ENCODE data around the gene C10orf71. TPM values are rescaled to one million over a fixed set of nuclear protein-coding genes. Genes with fewer than 3 reads are reported as not detected.

C10orf71 gene
- total and polyA plus RNA-seq, 2 of the 8 experiments (the other 6 are each of a cell fraction or from before 2014, with no cell fraction given): not detected

DNA sequence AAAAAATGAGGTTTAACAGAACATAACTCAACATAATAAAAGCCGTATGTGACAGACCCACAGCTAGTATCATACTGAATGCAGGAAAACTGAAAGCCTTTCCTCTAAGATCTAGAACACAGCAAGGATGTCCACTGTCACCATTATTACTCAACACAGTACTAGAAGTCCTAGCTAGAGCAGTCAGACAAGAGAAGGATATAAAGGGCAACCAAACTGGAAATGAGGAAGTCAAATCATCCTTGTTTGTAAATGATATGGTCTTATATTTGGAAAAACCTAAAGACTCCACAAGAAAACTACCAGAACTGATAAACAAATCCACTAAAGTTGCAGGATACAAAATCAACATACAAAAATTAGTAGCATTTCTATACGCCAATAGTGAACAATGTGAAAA lies 45.9 kb downstream of the C10orf71 start:
- H2BK5ac ChIP-seq (ENCODE audit: low read depth, low read length): no peak overlapping the region
- H3K27ac ChIP-seq (ENCODE audit: low read depth, low read length): no peak overlapping the region
- CTCF ChIA-PET (ENCODE audit: partially characterized antibody): no interaction called here
- H3K23ac ChIP-seq (ENCODE audit: insufficient read length): no peak overlapping the region
- H2AFZ ChIP-seq (ENCODE audit: low read length): no peak overlapping the region
- H3K9ac ChIP-seq (replicated peaks in 1 of 4; ENCODE audit: extremely low read depth in 1 of 4, low read depth in 3 of 4, low read length in 3 of 4): no peak overlapping the region
- no peak overlapping the region for H3K4me3 ChIP-seq (ENCODE audit: extremely low read depth in 1 of 4, insufficient read depth in 2 of 4, low read depth in 3 of 4, low read length in 4 of 4)
- H3K18ac ChIP-seq (ENCODE audit: extremely low read depth, low read length): no peak overlapping the region
- no peaks in the 10 kb centered on the region for H3K4me1 ChIP-seq (replicated peaks in 1 of 4; ENCODE audit: control insufficient read depth in 3 of 4, insufficient read depth in 4 of 4, low read length in 3 of 4)
- no peaks in the 10 kb centered on the region for H3K27me3 ChIP-seq (replicated peaks in 1 of 4; ENCODE audit: control insufficient read depth in 3 of 4, extremely low read depth in 1 of 4, insufficient read depth in 3 of 4, low read length in 3 of 4)
- H2BK12ac ChIP-seq (ENCODE audit: low read depth, low read length): no peak overlapping the region
- H2AK5ac ChIP-seq (ENCODE audit: low read depth, low read length): no peak overlapping the region
- DNase-seq (ENCODE audit: low read depth in 1 of 2, low spot score in 2 of 2) (no peak), FAIRE-seq (no peak)
- no peaks in the 10 kb centered on the region for H3K79me2 ChIP-seq (ENCODE audit: control insufficient read depth in 1 of 2, insufficient read depth in 2 of 2, low read length in 2 of 2)
- H3K4me2 ChIP-seq (ENCODE audit: insufficient read depth in 1 of 2, low read depth in 2 of 2, low read length in 2 of 2): no peak overlapping the region
- H2BK20ac ChIP-seq (ENCODE audit: low read length): no peak overlapping the region
- H3K14ac ChIP-seq (ENCODE audit: insufficient read length): no peak overlapping the region
- H2BK120ac ChIP-seq (replicated peaks; ENCODE audit: low read depth, low read length): no peak overlapping the region
- no peaks in the 10 kb centered on the region for H3K9me3 ChIP-seq (ENCODE audit: insufficient read depth in 2 of 2, low read depth in 1 of 2, low read length in 1 of 2)
- no peak overlapping the region for H4K91ac ChIP-seq (replicated peaks; ENCODE audit: insufficient read length, low read length)
- no peak overlapping the region for H3K56ac ChIP-seq (replicated peaks; ENCODE audit: insufficient read length, low read depth, low read length)
- POLR2A ChIA-PET (ENCODE audit: partially characterized antibody): no interaction called here
- WGBS, 2 experiments (ENCODE audit: extremely low coverage in 1 of 2, insufficient coverage in 1 of 2, insufficient read length in 1 of 2, insufficient replicate concordance in 2 of 2, low coverage in 1 of 2, low lambda C conversion rate in 2 of 2, missing lambda C conversion rate in 1 of 2): 50% methylated on average over 2 of the region's 2 CpGs; no CpG with 5 or more reads in 1 of the 2 experiments
- no peaks in the 10 kb centered on the region for H3K23me2 ChIP-seq (ENCODE audit: low read depth, low read length)
- H3K36me3 ChIP-seq (ENCODE audit: control insufficient read depth in 2 of 4, insufficient read depth in 4 of 4, low read length in 3 of 4): no peaks in the 10 kb centered on the region
- H4K8ac ChIP-seq (ENCODE audit: extremely low read depth, insufficient read depth, low read length): no peak overlapping the region
- H4K5ac ChIP-seq (ENCODE audit: insufficient read length, low read depth, low read length): no peak overlapping the region
- TF ChIP-seq SIX5 (IDR thresholded peaks at IDR 0.05; ENCODE audit: low read depth, low read length) (no peak), GABPA (IDR thresholded peaks at IDR 0.05; ENCODE audit: borderline replicate concordance, insufficient read depth, low read length) (no peak), JUN (IDR thresholded peaks at IDR 0.05; ENCODE audit: low read depth, low read length) (no peak)
- no peak overlapping the region for H3K4ac ChIP-seq (replicated peaks; ENCODE audit: insufficient read length, low read depth, low read length)
- no peaks in the 10 kb centered on the region for H3K79me1 ChIP-seq (ENCODE audit: low read depth, low read length)
- H4K20me1 ChIP-seq (replicated peaks in 1 of 2; ENCODE audit: control insufficient read depth in 1 of 2, insufficient read depth in 2 of 2, low read length in 2 of 2): no peaks in the 10 kb centered on the region
- no peak overlapping the region for H2BK15ac ChIP-seq (ENCODE audit: low read length)
